Stimulated activated CD8-positive, alpha-beta memory T cell treated with anti-CD3 and anti-CD28 coated beads, Interleukin-15, amount 100 ng/mL, for 24 hours (primary cell): ENCODE results near the gene NDOR1.

Experiments used
- DNase-seq: peaks from one replicate; pipeline ENCODE4 v3.0.0-alpha.2; 2020; ENCODE audit warnings: low read depth

NDOR1 gene

DNA sequence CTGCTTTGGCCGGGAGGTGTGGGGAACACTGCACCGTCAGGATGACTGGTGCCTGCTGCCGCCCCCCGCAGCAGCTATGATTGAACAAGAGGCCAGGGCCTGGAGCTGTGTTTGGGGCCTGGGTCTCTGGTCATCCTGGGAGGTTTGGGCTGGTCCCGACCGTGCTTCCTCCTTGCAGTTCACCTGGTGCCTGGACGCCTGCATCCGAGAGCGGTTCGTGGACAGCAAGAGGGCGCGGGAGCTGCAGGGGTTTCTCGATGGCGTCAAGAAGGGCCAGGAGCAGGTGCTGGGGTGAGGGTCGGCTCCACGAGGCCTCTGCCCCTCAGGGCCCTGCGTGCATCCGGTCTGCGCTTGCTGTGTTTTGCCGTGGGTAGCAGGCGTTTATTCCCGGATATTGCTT, 58.6 kb downstream of the NDOR1 start:
- DNase-seq: no peak

DNA sequence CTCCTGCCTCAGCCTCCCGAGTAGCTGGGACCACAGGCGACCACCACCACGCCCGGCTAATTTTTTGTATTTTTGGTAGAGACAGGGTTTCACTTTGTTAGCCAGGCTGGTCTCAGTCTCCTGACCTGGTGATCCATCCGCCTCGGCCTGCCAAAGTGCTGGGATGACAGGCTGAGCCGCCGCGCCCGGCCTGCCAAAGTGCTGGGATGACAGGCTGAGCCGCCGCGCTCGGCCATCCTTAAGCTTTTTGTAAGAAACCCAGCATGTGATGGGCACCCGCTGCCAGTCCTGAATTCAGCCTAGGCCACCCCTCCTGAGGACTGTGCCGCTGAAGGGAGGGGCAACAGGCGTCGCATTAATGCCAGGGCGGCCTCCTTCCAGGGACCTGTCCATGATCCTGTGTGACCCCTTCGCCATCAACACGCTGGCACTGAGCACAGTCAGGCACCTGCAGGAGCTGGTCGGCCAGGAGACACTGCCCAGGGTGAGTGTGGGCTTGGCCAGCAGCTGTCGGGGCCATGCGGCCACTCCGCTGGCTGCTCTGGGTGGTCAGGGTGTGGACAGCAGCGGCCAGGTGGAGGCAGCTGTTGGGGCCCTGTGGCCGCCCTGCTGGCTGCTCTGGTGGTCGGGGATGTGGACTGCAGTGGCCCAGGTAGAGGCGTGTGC, 60.1 kb downstream of the NDOR1 start:
- no peak for DNase-seq

DNA sequence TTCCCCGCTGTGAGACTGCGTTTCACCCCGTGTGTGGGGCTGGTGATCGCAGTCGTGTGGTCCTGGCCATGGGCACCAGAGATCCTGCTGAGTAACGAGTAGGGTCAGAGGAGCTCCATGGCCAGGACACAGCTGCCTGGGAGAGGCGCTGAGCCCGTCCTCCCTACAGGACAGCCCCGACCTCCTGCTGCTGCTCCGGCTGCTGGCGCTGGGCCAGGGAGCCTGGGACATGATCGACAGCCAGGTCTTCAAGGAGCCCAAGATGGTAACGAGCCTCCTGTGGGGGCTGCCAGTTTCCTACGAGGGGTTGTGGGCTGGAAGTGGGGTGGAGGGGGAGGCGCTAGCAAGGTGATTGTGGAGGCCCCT, 60.6 kb downstream of the NDOR1 start:
- no peak for DNase-seq
